CD4-positive, alpha-beta T cell treated with Interferon gamma for 1 hour (primary cell): ENCODE measurements around the gene MPG.

ENCODE experiments used
- DNase-seq: peaks from one replicate; pipeline ENCODE4 v3.0.0-alpha.2; 2020

The MPG gene

GRCh38 chr16:67884-68789 is 9.9 kb upstream of the MPG start:
- no peak for DNase-seq

GRCh38 chr16:69181-69580 is 8.8 kb upstream of the MPG start:
- DNase-seq = no peak

GRCh38 chr16:71210-71539 is 6.8 kb upstream of the MPG start:
- DNase-seq = no peak

GRCh38 chr16:71540-72401 is 6.3 kb upstream of the MPG start:
- DNase-seq = no peak

- no peak for DNase-seq
Measured at GRCh38 chr16:72561-73548, 5.2 kb upstream of the MPG start, which contains the start of gene RHBDF1. Gene RHBDF1 (minus strand): TSS chr16:72631. CDS start chr16:65015, 7,616 bp downstream.

- DNase-seq = no peak
Measured at GRCh38 chr16:74051-74746, 3.8 kb upstream of the MPG start.

- no peak for DNase-seq
Measured at GRCh38 chr16:74747-75334, 3.2 kb upstream of the MPG start.

- no peak for DNase-seq
Measured at GRCh38 chr16:75580-76501, 2.2 kb upstream of the MPG start.

GRCh38 chr16:76535-77272 is 1.3 kb upstream of the MPG start:
- no peak for DNase-seq

- DNase-seq = no peak
Measured at GRCh38 chr16:77273-77806, 685 bp upstream of the MPG start.

GRCh38 chr16:78444-79150 is 572 bp downstream of the MPG start:
- no peak for DNase-seq

- DNase-seq = no peak
Measured at GRCh38 chr16:79151-80054, 1.4 kb downstream of the MPG start.

GRCh38 chr16:83060-83603 is 5.1 kb downstream of the MPG start:
- no peak for DNase-seq

- DNase-seq = no peak
Measured at GRCh38 chr16:83781-84615, 6.0 kb downstream of the MPG start.

- DNase-seq = peak; percentile 38
Measured at GRCh38 chr16:84718-85406, 6.8 kb downstream of the MPG start.

- DNase-seq = no peak
Measured at GRCh38 chr16:85407-85782, 7.4 kb downstream of the MPG start.
